ENCODE measurements around the gene PRELID1.
A peak's percentile ranks its signal among the peaks of the same experiment; 100 is the strongest.

Gene PRELID1

GRCh38 chr5:177314376-177315342 is 11.1 kb downstream of the PRELID1 start:
- no peak for DNase-seq

GRCh38 chr5:177315411-177315810 is 11.8 kb downstream of the PRELID1 start:
- no peak for DNase-seq

GRCh38 chr5:177316005-177316404 is 12.4 kb downstream of the PRELID1 start:
- DNase-seq: no peak

- DNase-seq: peak; percentile 51 to 67
Observed at GRCh38 chr5:177317959-177318377, 14.4 kb downstream of the PRELID1 start.

- DNase-seq: no peak
Observed at GRCh38 chr5:177319913-177320588, 16.5 kb downstream of the PRELID1 start.

- peak; percentile 48 to 69 for DNase-seq
Observed at GRCh38 chr5:177320879-177321278, 17.3 kb downstream of the PRELID1 start.

- DNase-seq: no peak
Observed at GRCh38 chr5:177325868-177326381, 22.3 kb downstream of the PRELID1 start.

- no peak for DNase-seq
Observed at GRCh38 chr5:177327539-177328522, 24.2 kb downstream of the PRELID1 start.

GRCh38 chr5:177328545-177329231 is 25.1 kb downstream of the PRELID1 start:
- no peak for DNase-seq

GRCh38 chr5:177329883-177330282 is 26.3 kb downstream of the PRELID1 start:
- no peak for DNase-seq

GRCh38 chr5:177330991-177331842 is 27.6 kb downstream of the PRELID1 start:
- no peak for DNase-seq

- no peak for DNase-seq
Observed at GRCh38 chr5:177332031-177332895, 28.7 kb downstream of the PRELID1 start.

- no peak for DNase-seq
Observed at GRCh38 chr5:177332896-177333260, 29.3 kb downstream of the PRELID1 start.

- no peak for DNase-seq
Observed at GRCh38 chr5:177333420-177334154, 30.0 kb downstream of the PRELID1 start.

GRCh38 chr5:177334155-177334551 is 30.6 kb downstream of the PRELID1 start:
- no peak for DNase-seq

- DNase-seq: no peak
Observed at GRCh38 chr5:177334781-177335700, 31.4 kb downstream of the PRELID1 start.

GRCh38 chr5:177335701-177336065 is 32.1 kb downstream of the PRELID1 start:
- no peak for DNase-seq

- peak; percentile 63 to 66 for DNase-seq
Observed at GRCh38 chr5:177336112-177336511, 32.5 kb downstream of the PRELID1 start.

Data from AML-193 (cell line).